HEK293 (cell line): Measurements from ENCODE around the gene KRT7.

Source experiments
- CTCF ChIA-PET: fragments of 350-600 bp; formaldehyde crosslinking; extraction: SDS; loops from one replicate; lab custom pipeline; 2021; ENCODE audit warnings: antibody characterized with exemption; lab: Yijun Ruan, JAX
- POLR2A ChIA-PET: fragments of 300-600 bp; formaldehyde crosslinking; extraction: SDS; loops from one replicate; lab custom pipeline; 2020; ENCODE audit warnings: antibody characterized with exemption, inconsistent platforms; lab: Yijun Ruan, JAX
- H3K27ac ChIP-seq: fragments of 200-500 bp; sonication (Bioruptor generic); 2 replicates; pipeline ENCODE4 v1.5.1; 2014; ENCODE audit warnings: low read depth, low read length, control low read depth, inconsistent platforms; ENCODE audit errors: extremely low read depth
- H3K36me3 ChIP-seq, 2 experiments: fragments of 200-500 bp in 1 of 2; sonication (Bioruptor generic) in 1 of 2; 1 replicate in 1 of 2; 2 replicates in 1 of 2; pipeline ENCODE4 v1.5.1; 2014 to 2017; ENCODE audit warnings: inconsistent platforms in 2 of 2, low read length in 2 of 2; ENCODE audit not compliant: control insufficient read depth in 2 of 2, insufficient read depth in 1 of 2
- H3K4me1 ChIP-seq: fragments of 200-500 bp; sonication (Bioruptor generic); 2 replicates; pipeline ENCODE4 v1.5.1; 2014; ENCODE audit warnings: mild to moderate bottlenecking, low read length, inconsistent platforms; ENCODE audit not compliant: control insufficient read depth, insufficient read depth
- H3K4me3 ChIP-seq: 2 replicates; pipeline ENCODE4 v1.5.1; 2011; ENCODE audit warnings: low read depth, mild to moderate bottlenecking, control low read depth, low read length, moderate library complexity
- H3K9me3 ChIP-seq: fragments of 200-500 bp; sonication (Bioruptor generic); 2 replicates; pipeline ENCODE4 v1.5.1; 2014; ENCODE audit warnings: low read depth, low read length, inconsistent platforms; ENCODE audit not compliant: control insufficient read depth, insufficient read depth
- HOXC10 ChIP-seq: sonication (generic); formaldehyde crosslinking; IDR thresholded peaks from 2 replicates; pipeline ENCODE4 v1.8.1; 2023; ENCODE audit warnings: mild to moderate bottlenecking, missing genetic modification reagents
- OSR2 ChIP-seq: fragments of 450-650 bp; formaldehyde crosslinking; IDR thresholded peaks from 2 replicates; pipeline ENCODE4 v1.5.1; 2016; ENCODE audit warnings: missing biosample characterization, missing genetic modification characterization
- SALL2 ChIP-seq: fragments of 450-650 bp; formaldehyde crosslinking; IDR thresholded peaks from 2 replicates; pipeline ENCODE4 v1.5.0; 2017; ENCODE audit warnings: missing biosample characterization, mild to moderate bottlenecking, missing genetic modification characterization, borderline replicate concordance
- ZBTB1 ChIP-seq: fragments of 450-650 bp; formaldehyde crosslinking; IDR thresholded peaks from 2 replicates; pipeline ENCODE4 v1.5.1; 2016; ENCODE audit warnings: missing biosample characterization, missing genetic modification characterization
- ZBTB7A ChIP-seq: fragments of 450-650 bp; formaldehyde crosslinking; IDR thresholded peaks from 2 replicates; pipeline ENCODE4 v1.5.1; 2016; ENCODE audit warnings: low read depth, missing biosample characterization, missing genetic modification characterization
- ZNF169 ChIP-seq: fragments of 450-650 bp; formaldehyde crosslinking; IDR thresholded peaks from 2 replicates; pipeline ENCODE4 v1.5.1; 2016; ENCODE audit warnings: missing biosample characterization, missing genetic modification characterization
- ZNF175 ChIP-seq: fragments of 450-650 bp; formaldehyde crosslinking; IDR thresholded peaks from 2 replicates; pipeline ENCODE4 v1.5.1; 2016; ENCODE audit warnings: missing biosample characterization, missing genetic modification characterization
- ZNF266 ChIP-seq: fragments of 450-650 bp; formaldehyde crosslinking; IDR thresholded peaks from 2 replicates; pipeline ENCODE4 v1.5.1; 2016; ENCODE audit warnings: missing biosample characterization, missing genetic modification characterization, low read depth
- ZNF274 ChIP-seq, 2 experiments: fragments of 200-500 bp in 1 of 2; fragments of 450-650 bp in 1 of 2; sonication (Bioruptor generic) in 1 of 2; formaldehyde crosslinking in 1 of 2; IDR thresholded peaks; 2 replicates each; pipeline versions ENCODE4 v1.5.1 to v1.6.1; 2014 to 2016; ENCODE audit warnings: borderline replicate concordance in 1 of 2, inconsistent platforms in 1 of 2, low read length in 1 of 2, missing biosample characterization in 1 of 2, missing genetic modification characterization in 1 of 2
- ZNF423 ChIP-seq: fragments of 450-650 bp; formaldehyde crosslinking; IDR thresholded peaks from 2 replicates; pipeline ENCODE4 v1.5.1; 2016; ENCODE audit warnings: missing biosample characterization, missing genetic modification characterization
- ZNF48 ChIP-seq: fragments of 450-650 bp; formaldehyde crosslinking; IDR thresholded peaks from 2 replicates; pipeline ENCODE4 v1.5.1; 2016; ENCODE audit warnings: missing biosample characterization, missing genetic modification characterization
- ZNF510 ChIP-seq: fragments of 450-650 bp; formaldehyde crosslinking; IDR thresholded peaks from 2 replicates; pipeline ENCODE4 v1.5.1; 2018; ENCODE audit warnings: mild to moderate bottlenecking, missing genetic modification characterization, missing biosample characterization; ENCODE audit not compliant: insufficient replicate concordance
- ZNF544 ChIP-seq: fragments of 450-650 bp; formaldehyde crosslinking; IDR thresholded peaks from 2 replicates; pipeline ENCODE4 v1.5.0; 2017; ENCODE audit warnings: missing biosample characterization, missing genetic modification characterization
- ZNF585B ChIP-seq: fragments of 450-650 bp; formaldehyde crosslinking; IDR thresholded peaks from 2 replicates; pipeline ENCODE4 v1.5.1; 2016; ENCODE audit warnings: missing biosample characterization, missing genetic modification characterization
- ZNF621 ChIP-seq: fragments of 450-650 bp; formaldehyde crosslinking; IDR thresholded peaks from 2 replicates; pipeline ENCODE4 v1.5.1; 2017; ENCODE audit warnings: missing biosample characterization, missing genetic modification characterization
- ZNF623 ChIP-seq: fragments of 450-650 bp; formaldehyde crosslinking; IDR thresholded peaks from 2 replicates; pipeline ENCODE4 v1.5.1; 2016; ENCODE audit warnings: missing biosample characterization, missing genetic modification characterization
- ZNF626 ChIP-seq: fragments of 450-650 bp; sonication (Bioruptor Pico); formaldehyde crosslinking; IDR thresholded peaks from 2 replicates; pipeline ENCODE4 v1.5.1; 2018; ENCODE audit warnings: missing biosample characterization, missing genetic modification characterization, inconsistent platforms
- ZNF830 ChIP-seq: fragments of 450-650 bp; IDR thresholded peaks from 2 replicates; pipeline ENCODE4 v1.5.0; 2018; ENCODE audit warnings: missing biosample characterization, missing genetic modification characterization, low read depth, mild to moderate bottlenecking, moderate library complexity
- ZSCAN30 ChIP-seq: fragments of 450-650 bp; IDR thresholded peaks from 2 replicates; pipeline ENCODE4 v1.5.1; 2018; ENCODE audit warnings: missing biosample characterization, mild to moderate bottlenecking, missing genetic modification characterization, moderate library complexity
- TF ChIP-seq, protein P1 (sequence below): fragments of 450-650 bp; formaldehyde crosslinking; IDR thresholded peaks from 2 replicates; pipeline ENCODE4 v1.5.1; 2016; ENCODE audit warnings: missing biosample characterization, missing genetic modification characterization, low read depth
- TF ChIP-seq, protein P2 (sequence below): fragments of 450-650 bp; formaldehyde crosslinking; IDR thresholded peaks from 2 replicates; pipeline ENCODE4 v1.5.1; 2016; ENCODE audit warnings: missing biosample characterization, missing genetic modification characterization

KRT7 gene

DNA sequence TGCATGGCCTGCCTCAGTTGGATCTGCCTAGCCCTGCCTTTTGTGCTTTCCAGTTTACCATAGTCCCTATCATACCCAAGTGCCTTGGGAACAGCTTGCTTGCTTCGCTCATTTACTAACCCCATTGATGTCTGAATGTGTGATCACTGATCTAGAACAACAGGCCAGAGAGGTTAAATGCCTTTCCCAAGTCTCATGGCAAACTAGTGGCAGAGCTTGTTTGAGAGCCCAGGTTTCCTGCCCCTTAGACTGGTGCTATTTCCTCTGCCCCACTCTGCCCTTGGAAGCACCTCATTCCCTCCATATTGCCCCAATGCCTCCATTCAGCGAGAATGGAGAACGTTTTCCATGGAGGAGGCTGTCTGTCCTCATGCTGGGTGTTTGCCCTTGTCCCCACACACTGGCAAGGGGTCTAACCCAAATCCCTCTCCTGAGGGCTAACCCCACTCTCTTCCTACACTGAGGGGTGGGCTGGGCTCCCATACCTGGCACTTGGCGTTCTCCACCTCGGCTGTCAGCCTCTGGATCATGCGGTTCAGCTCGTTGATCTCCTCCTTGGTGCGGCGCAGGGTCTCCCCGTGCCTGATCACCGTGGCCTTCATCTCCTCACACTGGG lies 19.8 kb downstream of the KRT7 start (continued):
- TF ChIP-seq, protein P1, sequence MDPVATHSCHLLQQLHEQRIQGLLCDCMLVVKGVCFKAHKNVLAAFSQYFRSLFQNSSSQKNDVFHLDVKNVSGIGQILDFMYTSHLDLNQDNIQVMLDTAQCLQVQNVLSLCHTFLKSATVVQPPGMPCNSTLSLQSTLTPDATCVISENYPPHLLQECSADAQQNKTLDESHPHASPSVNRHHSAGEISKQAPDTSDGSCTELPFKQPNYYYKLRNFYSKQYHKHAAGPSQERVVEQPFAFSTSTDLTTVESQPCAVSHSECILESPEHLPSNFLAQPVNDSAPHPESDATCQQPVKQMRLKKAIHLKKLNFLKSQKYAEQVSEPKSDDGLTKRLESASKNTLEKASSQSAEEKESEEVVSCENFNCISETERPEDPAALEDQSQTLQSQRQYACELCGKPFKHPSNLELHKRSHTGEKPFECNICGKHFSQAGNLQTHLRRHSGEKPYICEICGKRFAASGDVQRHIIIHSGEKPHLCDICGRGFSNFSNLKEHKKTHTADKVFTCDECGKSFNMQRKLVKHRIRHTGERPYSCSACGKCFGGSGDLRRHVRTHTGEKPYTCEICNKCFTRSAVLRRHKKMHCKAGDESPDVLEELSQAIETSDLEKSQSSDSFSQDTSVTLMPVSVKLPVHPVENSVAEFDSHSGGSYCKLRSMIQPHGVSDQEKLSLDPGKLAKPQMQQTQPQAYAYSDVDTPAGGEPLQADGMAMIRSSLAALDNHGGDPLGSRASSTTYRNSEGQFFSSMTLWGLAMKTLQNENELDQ: no peak
- TF ChIP-seq, all 188 proteins: peak for 0

DNA sequence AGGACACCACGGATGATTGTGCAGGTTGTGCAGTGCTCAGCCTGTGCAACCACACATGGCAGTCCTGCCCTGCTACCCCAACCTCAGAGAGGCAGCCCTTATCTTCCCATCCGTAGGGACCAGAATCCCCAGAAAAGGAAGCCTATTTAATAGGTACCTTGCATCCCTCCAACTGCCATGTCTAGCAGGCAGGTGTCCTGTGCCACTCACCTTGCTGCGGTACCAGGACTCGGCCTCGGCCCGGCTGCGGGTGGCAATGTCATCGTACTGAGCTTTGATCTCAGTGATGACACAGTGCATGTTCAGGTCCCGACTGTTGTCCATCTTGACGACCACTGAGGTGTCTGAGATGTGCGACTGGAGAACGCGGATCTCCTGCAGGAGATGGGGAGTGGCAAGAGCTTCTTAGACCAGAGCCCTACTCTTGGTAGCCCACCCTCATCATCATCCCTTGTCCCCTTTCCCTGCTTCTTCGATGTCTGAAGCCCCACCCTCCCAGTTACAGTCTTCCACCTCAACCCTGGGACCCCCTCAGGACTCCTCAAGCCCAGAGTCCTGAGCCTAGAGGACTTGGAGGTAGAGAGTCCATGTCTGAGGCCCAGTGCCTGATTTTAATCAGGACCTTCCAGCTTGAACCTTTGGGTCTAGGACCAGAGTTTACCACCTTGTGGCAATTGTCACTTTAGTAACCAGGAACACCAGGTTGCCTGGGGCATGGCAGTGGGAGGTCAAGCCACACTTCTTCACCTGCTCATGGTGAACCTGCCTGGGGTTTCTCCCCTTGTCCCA lies 20.5 kb downstream of the KRT7 start:
- ChIA-PET POLR2A (no interaction called here), CTCF (interaction anchor here (0.7 to 3.3 kb wide), 6 partner anchors 9 to 74 kb away, joined by 3 to 18 read pairs (median 4); no protein-coding TSS in a partner anchor)
- no peaks in the 10 kb centered on the region for H3K4me1 ChIP-seq
- H3K27ac ChIP-seq: no peak overlapping the region
- no peaks in the 10 kb centered on the region for H3K9me3 ChIP-seq
- TF ChIP-seq ZBTB7A (tag by site-specific recombination) (no peak), ZNF585B (tag by site-specific recombination) (no peak), ZSCAN30 (tag by site-specific recombination) (no peak), OSR2 (no peak), SALL2 (tag by site-specific recombination) (no peak), ZBTB1 (no peak), ZNF626 (tag by site-specific recombination) (no peak), HOXC10 (CRISPR knock-in tag) (no peak)
- TF ChIP-seq, all 188 proteins: peak for 0
- Histone ChIP-seq H3K4me3 (no peak overlapping the region), H3K36me3 (no peaks in the 10 kb centered on the region)

DNA sequence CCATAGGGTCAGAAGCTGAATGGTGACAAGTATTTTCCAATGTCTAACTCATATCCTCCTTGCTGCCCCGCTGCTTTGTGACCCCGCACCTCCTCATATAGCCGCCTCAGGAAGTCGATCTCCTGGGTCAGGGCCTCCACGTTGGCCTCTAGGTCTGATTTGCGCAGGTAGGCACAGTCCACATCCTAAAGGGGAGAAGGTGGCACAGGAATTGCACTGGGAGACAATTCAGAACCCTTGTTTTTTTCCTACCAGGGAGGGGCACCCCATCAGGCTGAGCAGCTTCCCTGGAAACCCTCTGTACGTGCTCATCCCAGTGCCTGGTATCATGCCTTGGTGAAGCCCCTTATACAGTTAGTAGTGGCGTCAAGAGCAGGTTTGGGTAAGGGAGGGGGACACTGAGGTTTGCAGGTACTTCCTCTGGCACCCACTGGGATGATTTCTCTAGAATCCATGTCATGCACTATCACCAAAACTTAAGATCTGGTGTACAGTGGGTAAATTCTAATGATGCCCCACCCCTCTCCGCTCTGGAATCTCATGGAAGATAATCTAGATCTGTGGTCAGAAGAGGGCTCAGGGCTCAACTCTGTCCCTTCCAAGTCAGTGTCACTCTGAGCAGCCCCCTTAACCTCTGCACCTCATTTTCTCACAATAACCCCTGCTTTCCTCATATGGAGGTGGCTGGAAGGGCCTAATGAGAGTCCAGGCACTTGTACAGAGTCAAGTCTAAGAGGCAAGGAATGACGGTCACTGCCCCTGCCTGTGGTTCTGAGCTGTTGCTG lies 21.3 kb downstream of the KRT7 start:
- Histone ChIP-seq H3K4me1 (no peaks in the 10 kb centered on the region), H3K36me3 (no peaks in the 10 kb centered on the region)

More for the DNA sequence above, 21.3 kb downstream of the KRT7 start:
- ChIA-PET POLR2A (no interaction called here), CTCF (interaction anchor here (0.8 to 1.0 kb wide), 3 partner anchors 25 to 32 kb away, joined by 3 to 6 read pairs (median 6); no protein-coding TSS in a partner anchor)
- no peaks in the 10 kb centered on the region for H3K9me3 ChIP-seq
- TF ChIP-seq ZNF175 (tag by site-specific recombination) (no peak), ZNF169 (tag by site-specific recombination) (no peak), ZNF510 (tag by site-specific recombination) (no peak), ZNF544 (tag by site-specific recombination) (no peak), ZNF830 (tag by site-specific recombination) (no peak), ZNF423 (tag by site-specific recombination) (no peak), ZNF48 (no peak), ZNF266 (no peak), ZNF623 (no peak), ZNF621 (no peak), ZNF274 (IDR thresholded peaks at IDR 0.05; ENCODE audit: low read length) (no peak), ZNF274 (tag by site-specific recombination; IDR thresholded peaks at IDR 0.05; ENCODE audit: borderline replicate concordance) (no peak)
- TF ChIP-seq, protein P2, sequence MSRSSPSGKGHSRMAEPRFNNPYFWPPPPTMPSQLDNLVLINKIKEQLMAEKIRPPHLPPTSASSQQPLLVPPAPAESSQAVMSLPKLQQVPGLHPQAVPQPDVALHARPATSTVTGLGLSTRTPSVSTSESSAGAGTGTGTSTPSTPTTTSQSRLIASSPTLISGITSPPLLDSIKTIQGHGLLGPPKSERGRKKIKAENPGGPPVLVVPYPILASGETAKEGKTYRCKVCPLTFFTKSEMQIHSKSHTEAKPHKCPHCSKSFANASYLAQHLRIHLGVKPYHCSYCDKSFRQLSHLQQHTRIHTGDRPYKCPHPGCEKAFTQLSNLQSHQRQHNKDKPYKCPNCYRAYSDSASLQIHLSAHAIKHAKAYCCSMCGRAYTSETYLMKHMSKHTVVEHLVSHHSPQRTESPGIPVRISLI: no peak
- H3K4me3 ChIP-seq: no peak overlapping the region
- H3K27ac ChIP-seq: no peak overlapping the region
